Measurements from ENCODE around the gene EFNA1.
"Not testable (repeated sequence)": the region's sequence is repeated elsewhere in the genome, so short reads cannot be mapped to it uniquely, and the experiment has no call there.

EFNA1 gene

DNA sequence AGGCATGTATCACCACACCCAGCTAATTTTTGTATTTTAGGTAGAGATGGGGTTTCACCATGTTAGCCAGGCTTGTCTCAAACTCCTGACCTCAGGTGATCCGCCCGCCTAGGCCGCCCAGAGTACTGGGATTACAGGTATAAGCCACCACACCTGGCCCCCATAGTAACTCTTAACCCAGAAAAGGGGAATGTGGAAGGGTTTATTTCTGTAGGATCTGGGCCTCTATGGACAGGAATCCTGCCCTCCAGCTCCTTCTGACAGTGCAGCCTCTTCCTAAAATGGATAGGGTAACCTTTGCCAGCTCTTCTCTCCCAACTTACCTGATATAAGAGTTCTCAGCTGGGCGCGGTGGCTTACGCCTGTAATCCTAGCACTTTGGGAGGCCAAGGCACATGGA is 35.0 kb downstream of the EFNA1 start:
- DNase-seq, result not testable (repeated sequence)

GRCh38 chr1:155163785-155164184 is 36.1 kb downstream of the EFNA1 start:
- DNase-seq, result not testable (repeated sequence)

DNA sequence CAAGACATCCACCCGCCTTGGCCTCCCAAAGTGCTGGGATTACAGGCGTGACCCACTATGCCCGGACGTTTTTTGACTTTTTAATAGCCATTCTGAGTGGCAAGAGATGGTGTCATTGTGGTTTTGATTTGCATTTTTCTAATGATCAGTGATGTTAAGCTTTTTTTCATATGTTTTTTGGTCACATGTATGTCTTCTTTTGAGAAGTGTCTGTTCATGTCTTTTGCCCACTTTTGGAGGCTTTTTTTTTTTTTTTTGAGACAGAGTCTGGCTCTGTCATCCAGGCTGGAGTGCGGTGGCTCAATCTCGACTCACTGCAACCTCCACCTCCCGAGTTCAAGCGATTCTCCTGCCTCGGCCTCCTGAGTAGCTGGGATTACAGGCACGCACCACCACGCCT is 36.9 kb downstream of the EFNA1 start:
- DNase-seq, result not testable (repeated sequence)

GRCh38 chr1:155166051-155166470 is 38.4 kb downstream of the EFNA1 start:
- DNase-seq, result no peak

GRCh38 chr1:155166471-155167165 is 38.9 kb downstream of the EFNA1 start:
- DNase-seq, result no peak

GRCh38 chr1:155167166-155168104 is 39.8 kb downstream of the EFNA1 start:
- DNase-seq, result peak; percentile 85

DNA sequence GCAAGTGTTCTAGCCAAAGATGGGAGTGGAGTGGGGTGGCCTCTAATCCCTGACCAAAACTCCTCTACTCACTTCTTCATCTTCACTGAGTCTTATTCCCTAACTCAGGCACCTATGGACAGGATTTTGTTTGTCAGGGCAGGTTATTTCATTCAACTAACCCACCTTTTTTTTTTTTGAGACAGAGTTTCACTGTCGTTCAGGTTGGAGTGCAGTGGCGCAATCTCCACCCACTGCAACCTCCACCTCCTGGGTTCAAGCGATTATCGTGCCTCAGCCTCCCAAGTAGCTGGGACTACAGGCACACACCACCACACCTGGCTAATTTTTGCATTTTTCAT is 40.4 kb downstream of the EFNA1 start:
- not testable (repeated sequence) for DNase-seq

- DNase-seq, result no peak
These were observed 41.0 kb downstream of the EFNA1 start for GRCh38 chr1:155168456-155169210.

- no peak for DNase-seq
These were observed 41.9 kb downstream of the EFNA1 start for GRCh38 chr1:155169541-155169940.

- no peak for DNase-seq
These were observed 42.6 kb downstream of the EFNA1 start for GRCh38 chr1:155170101-155170785.

GRCh38 chr1:155170806-155171205 is 43.1 kb downstream of the EFNA1 start:
- DNase-seq, result no peak

DNA sequence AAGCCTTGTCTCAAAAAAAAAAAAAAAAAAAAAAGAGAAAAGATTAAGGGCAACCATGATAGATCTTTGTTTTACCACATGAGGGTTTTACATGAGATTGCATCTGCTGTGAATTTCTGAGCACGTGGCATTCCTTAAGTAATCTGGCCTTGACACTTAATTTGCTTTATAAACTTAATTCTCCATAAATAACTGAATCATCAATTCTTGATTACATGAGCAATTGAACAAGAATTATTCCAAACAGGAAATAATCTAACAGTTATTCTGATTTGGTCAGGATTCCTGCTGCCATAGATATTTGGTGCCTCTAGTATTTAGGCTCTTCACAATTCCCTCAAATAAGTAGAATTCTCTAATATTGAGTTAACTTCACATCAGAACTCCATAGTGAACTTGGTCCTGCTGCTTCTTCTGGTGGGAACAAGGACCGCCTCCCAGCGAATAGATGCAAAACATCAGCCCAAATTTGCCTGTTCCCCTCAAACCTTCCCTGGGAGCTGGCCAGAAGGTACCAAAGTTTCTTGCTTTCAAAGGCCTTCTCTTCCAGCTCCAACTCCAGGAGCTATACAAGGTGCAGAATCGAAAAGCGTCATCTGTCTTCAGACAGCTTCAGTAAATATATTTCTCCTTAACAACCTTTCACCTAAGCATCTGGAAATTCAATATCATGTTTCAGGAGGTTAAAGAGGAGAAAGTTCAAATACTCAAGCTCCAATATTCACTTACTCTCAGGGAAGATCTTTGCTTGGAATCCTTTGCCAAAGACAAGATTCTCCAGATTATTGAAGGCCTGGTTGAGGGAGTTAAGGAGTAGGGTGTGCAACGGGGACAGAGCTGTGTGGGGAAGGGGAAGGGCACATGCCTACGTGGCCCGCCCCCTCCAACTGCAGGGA is 44.4 kb downstream of the EFNA1 start:
- DNase-seq, result no peak

GRCh38 chr1:155172732-155173477 is 45.2 kb downstream of the EFNA1 start, which contains the start of gene KRTCAP2:
TSS of gene KRTCAP2 (minus strand) at chr1:155173304. CDS start at chr1:155173224, 80 bp downstream.
- DNase-seq, result peak; percentile 97

GRCh38 chr1:155173478-155174323 is 46.0 kb downstream of the EFNA1 start, which contains the start of gene TRIM46:
TSS of gene TRIM46 (plus strand) at chr1:155173849. CDS start at chr1:155173967, 118 bp downstream.
- peak; percentile 75 for DNase-seq

DNA sequence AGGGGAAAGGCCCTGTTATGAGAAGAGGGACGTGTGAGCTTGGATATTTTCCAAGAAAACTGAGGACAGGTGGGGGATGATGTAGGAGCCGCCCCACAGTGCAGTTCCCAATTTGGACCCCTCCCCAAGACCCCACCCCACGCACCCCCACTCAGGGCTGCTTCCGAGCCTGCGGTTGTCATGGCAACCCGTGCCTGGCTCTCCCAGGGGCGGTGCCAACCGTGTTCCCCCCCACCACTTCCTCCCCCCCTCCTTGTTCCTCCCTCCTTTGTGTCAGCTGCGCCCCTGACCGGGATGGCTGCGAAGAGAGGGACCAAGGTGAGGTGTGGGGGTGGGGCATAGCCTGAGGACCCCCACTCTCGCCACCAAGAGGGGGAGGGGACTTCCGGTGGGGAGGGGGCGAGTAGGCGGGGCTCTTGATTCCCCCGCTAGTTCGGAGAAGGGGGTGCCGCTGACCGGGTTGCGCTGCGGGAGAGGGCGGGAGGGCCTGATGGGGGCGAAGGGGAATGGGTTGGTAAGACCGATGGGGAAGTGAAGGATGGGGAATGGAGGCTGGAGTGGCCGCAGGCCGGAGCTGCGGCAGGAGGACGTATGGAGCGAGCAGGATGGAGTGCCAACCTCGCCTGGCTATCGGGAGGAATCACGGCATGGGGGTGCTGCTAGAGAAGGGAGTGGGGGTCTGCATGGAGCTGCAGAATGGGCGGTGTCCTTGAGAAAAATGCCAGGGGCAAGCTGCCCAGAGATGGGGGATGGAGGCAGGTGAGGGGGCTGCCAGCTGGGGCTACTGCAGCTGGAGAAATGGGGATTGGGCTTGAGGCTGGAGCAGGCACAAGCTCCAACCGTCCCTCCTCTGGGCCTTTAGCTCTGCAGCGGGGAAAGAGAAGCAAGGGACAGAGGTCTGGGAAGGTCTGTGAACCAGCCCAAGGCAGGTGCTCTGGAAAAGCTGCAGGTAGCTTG is 46.9 kb downstream of the EFNA1 start:
- peak; percentile 75 for DNase-seq

DNA sequence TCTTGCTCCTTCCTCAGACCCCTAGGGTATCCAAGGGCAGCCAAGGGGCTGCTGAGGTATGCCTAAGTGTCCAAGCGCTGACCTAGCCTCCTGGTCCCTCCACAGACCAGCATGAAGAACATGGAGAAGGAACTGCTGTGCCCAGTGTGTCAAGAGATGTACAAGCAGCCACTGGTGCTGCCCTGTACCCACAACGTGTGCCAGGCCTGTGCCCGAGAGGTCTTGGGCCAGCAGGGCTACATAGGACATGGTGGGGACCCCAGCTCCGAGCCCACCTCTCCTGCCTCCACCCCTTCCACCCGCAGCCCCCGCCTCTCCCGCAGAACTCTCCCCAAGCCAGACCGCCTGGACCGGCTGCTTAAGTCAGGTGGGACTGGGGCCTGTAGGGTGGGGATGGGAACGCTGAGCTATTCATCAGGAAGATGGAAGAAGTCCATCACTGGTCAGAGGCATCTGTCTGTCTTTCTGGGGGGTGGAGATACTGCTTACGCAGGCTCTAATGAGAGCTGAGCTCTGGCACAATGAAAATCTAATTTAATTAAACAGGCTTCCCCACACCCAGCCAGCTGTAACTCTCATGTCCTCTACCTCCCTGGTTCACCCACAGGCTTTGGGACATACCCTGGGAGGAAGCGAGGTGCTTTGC is 47.7 kb downstream of the EFNA1 start:
- DNase-seq, result no peak

DNA sequence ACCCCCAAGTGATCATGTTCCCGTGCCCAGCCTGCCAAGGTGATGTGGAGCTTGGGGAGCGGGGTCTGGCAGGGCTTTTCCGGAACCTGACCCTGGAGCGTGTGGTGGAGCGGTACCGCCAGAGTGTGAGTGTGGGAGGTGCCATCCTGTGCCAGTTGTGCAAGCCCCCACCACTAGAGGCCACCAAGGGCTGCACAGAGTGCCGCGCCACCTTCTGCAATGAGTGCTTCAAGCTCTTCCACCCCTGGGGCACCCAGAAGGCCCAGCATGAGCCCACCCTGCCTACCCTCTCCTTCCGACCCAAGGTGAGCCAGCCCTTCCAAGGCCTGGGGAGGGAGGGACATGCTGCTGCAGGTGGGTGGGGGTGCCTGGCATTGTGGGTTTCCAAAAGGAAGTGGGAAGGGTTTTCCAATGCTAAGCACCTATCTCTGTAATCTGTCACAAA is 48.3 kb downstream of the EFNA1 start:
- DNase-seq, result no peak

GRCh38 chr1:155176544-155177071 is 48.9 kb downstream of the EFNA1 start:
- peak; percentile 66 for DNase-seq

All from NCI-H748 treated with DMSO at 0.1 percent for 48 hours (cell line).